ENCODE measurements around the gene TMEM209.
A peak's percentile ranks its signal among the peaks of the same experiment; 100 is the strongest.

The TMEM209 gene

DNA sequence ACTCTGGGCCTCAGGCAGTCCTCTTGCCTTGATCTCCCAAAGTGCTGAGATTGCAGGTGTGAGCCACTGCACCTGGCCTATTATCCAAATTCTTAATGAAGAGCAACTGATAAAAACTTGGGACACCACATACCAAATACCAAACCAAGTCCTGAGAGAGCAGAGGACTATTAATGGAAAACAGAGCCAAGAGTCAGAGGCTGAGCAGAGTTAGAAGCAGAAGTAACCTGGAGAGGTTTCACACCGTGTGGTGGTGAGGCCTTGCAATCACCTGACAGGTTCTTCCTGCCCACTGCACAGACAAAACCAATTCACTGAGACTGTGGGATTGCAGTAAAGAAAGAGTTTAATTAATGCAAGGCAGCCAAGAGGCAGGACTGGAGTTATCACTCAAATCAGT lies 18.4 kb upstream of the TMEM209 start:
- peak overlapping the region; percentile 25 for H3K4me2 ChIP-seq (ENCODE audit: low read depth, low read length, poor library complexity, severe bottlenecking)
- H2AFZ ChIP-seq (ENCODE audit: low read depth, low read length, severe bottlenecking) = peak overlapping the region; percentile 72
- peak overlapping the region; percentile 51 for H3K27ac ChIP-seq (ENCODE audit: low read depth, low read length)
- TF ChIP-seq, protein P1, sequence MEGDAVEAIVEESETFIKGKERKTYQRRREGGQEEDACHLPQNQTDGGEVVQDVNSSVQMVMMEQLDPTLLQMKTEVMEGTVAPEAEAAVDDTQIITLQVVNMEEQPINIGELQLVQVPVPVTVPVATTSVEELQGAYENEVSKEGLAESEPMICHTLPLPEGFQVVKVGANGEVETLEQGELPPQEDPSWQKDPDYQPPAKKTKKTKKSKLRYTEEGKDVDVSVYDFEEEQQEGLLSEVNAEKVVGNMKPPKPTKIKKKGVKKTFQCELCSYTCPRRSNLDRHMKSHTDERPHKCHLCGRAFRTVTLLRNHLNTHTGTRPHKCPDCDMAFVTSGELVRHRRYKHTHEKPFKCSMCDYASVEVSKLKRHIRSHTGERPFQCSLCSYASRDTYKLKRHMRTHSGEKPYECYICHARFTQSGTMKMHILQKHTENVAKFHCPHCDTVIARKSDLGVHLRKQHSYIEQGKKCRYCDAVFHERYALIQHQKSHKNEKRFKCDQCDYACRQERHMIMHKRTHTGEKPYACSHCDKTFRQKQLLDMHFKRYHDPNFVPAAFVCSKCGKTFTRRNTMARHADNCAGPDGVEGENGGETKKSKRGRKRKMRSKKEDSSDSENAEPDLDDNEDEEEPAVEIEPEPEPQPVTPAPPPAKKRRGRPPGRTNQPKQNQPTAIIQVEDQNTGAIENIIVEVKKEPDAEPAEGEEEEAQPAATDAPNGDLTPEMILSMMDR (IDR thresholded peaks at IDR 0.05; ENCODE audit: insufficient read depth, low read length, poor library complexity, severe bottlenecking) = no peak
- no peak for TF ChIP-seq EZH2phosphoT487 (conservative IDR thresholded peaks at IDR 0.05; ENCODE audit: low read length)
- no peaks in the 10 kb centered on the region for H3K9me2 ChIP-seq (replicated peaks; ENCODE audit: insufficient read depth, low read length)
- H3K4me3 ChIP-seq (ENCODE audit: insufficient read depth, low read length, poor library complexity, severe bottlenecking) = no peak overlapping the region
- no peaks in the 10 kb centered on the region for H4K20me1 ChIP-seq (ENCODE audit: low read depth, low read length)
- peak overlapping the region; percentile 0; the same call in 1 of the 2 replicates for H3K9ac ChIP-seq (ENCODE audit: low read length)
- no peaks in the 10 kb centered on the region for H3K36me3 ChIP-seq (ENCODE audit: low read length)
- no peaks in the 10 kb centered on the region for H3K9me3 ChIP-seq (ENCODE audit: insufficient read depth, low read length)
- no peaks in the 10 kb centered on the region for H3K27me3 ChIP-seq (ENCODE audit: low read length)
- peaks cover 9% of the 10 kb centered on the region for H3F3A ChIP-seq (ENCODE audit: insufficient read depth)
- no peaks in the 10 kb centered on the region for H3K79me2 ChIP-seq (ENCODE audit: insufficient read depth, low read length)

DNA sequence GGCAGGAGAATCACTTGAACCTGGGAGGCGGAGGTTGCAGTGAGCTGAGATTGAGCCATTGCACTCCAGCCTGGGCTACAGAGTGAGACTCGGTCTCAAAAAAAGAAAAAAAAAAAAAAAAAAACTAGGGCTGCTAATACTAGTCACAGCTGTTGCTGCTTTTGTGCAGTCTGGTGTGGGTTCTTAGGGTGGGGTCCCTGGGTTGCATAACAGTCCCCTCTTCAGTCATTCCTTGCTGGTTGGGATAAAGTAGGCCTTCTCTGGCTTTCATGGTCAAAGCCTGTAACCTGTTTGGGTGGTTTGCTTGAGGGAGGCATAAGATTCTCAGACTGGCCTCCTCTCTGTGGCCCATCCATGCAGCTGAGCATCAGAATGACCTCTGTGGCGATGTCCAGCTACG lies 16.5 kb upstream of the TMEM209 start:
- no peaks in the 10 kb centered on the region for H4K20me1 ChIP-seq (ENCODE audit: low read depth, low read length)
- H3K27me3 ChIP-seq (ENCODE audit: low read length) = no peaks in the 10 kb centered on the region
- H3K4me2 ChIP-seq (ENCODE audit: low read depth, low read length, poor library complexity, severe bottlenecking) = no peak overlapping the region
- H3K4me3 ChIP-seq (ENCODE audit: insufficient read depth, low read length, poor library complexity, severe bottlenecking) = no peak overlapping the region
- no peak overlapping the region for H3K9ac ChIP-seq (ENCODE audit: low read length)
- H3F3A ChIP-seq (ENCODE audit: insufficient read depth) = no peaks in the 10 kb centered on the region
- no peak for TF ChIP-seq EZH2phosphoT487 (conservative IDR thresholded peaks at IDR 0.05; ENCODE audit: low read length)
- TF ChIP-seq, protein P1 (IDR thresholded peaks at IDR 0.05; ENCODE audit: insufficient read depth, low read length, poor library complexity, severe bottlenecking) = no peak
- H2AFZ ChIP-seq (ENCODE audit: low read depth, low read length, severe bottlenecking) = no peak overlapping the region
- H3K79me2 ChIP-seq (ENCODE audit: insufficient read depth, low read length) = no peaks in the 10 kb centered on the region
- no peak overlapping the region for H3K27ac ChIP-seq (ENCODE audit: low read depth, low read length)
- H3K9me2 ChIP-seq (replicated peaks; ENCODE audit: insufficient read depth, low read length) = no peaks in the 10 kb centered on the region
- no peaks in the 10 kb centered on the region for H3K9me3 ChIP-seq (ENCODE audit: insufficient read depth, low read length)
- no peaks in the 10 kb centered on the region for H3K36me3 ChIP-seq (ENCODE audit: low read length)

DNA sequence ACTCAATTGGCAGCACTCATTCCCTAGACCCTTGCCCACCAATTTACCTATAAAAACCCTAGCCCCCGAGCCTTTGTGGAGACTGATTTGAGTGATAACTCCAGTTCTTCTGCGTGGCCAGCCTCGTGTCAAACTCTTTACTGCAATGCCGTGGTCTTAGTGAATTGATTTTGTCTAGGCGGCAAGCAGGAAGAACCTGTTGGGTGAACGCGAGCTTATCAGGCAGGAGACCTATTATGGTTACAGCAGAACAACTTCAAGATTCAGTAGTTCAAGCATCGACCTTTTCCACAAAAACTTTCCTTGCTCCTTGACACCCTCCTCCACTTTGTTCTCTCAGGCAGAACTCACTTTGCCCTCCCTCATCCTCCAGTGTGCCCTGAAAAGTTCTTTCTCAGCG lies 14.7 kb upstream of the TMEM209 start:
- no peaks in the 10 kb centered on the region for H3F3A ChIP-seq (ENCODE audit: insufficient read depth)
- H3K4me3 ChIP-seq (ENCODE audit: insufficient read depth, low read length, poor library complexity, severe bottlenecking) = no peak overlapping the region
- H3K27me3 ChIP-seq (ENCODE audit: low read length) = no peaks in the 10 kb centered on the region
- H3K9me2 ChIP-seq (replicated peaks; ENCODE audit: insufficient read depth, low read length) = no peaks in the 10 kb centered on the region
- H3K4me2 ChIP-seq (ENCODE audit: low read depth, low read length, poor library complexity, severe bottlenecking) = no peak overlapping the region
- H3K36me3 ChIP-seq (ENCODE audit: low read length) = no peaks in the 10 kb centered on the region
- TF ChIP-seq, protein P1 (IDR thresholded peaks at IDR 0.05; ENCODE audit: insufficient read depth, low read length, poor library complexity, severe bottlenecking) = no peak
- TF ChIP-seq EZH2phosphoT487 (conservative IDR thresholded peaks at IDR 0.05; ENCODE audit: low read length) = no peak
- H2AFZ ChIP-seq (ENCODE audit: low read depth, low read length, severe bottlenecking) = no peak overlapping the region
- H3K9ac ChIP-seq (ENCODE audit: low read length) = no peak overlapping the region
- H3K9me3 ChIP-seq (ENCODE audit: insufficient read depth, low read length) = no peaks in the 10 kb centered on the region
- no peaks in the 10 kb centered on the region for H3K79me2 ChIP-seq (ENCODE audit: insufficient read depth, low read length)
- no peaks in the 10 kb centered on the region for H4K20me1 ChIP-seq (ENCODE audit: low read depth, low read length)
- no peak overlapping the region for H3K27ac ChIP-seq (ENCODE audit: low read depth, low read length)

Measured in SU-DHL-6 (cell line).